HepG2 (cell line): ENCODE data around the gene ATP6V0A1. TPM values are rescaled to one million over a fixed set of nuclear protein-coding genes. Genes with fewer than 3 reads are reported as not detected.

Source experiments
- ATF7 ChIP-seq, 2 experiments: fragments of 450-650 bp in 1 of 2; sonication (generic) in 1 of 2; formaldehyde crosslinking in 1 of 2; IDR thresholded peaks; 2 replicates each; pipeline versions ENCODE4 v1.4.0 to v1.6.1; 2016 to 2020; ENCODE audit warnings: antibody characterized with exemption in 1 of 2, mild to moderate bottlenecking in 1 of 2, missing genetic modification reagents in 1 of 2
- DR1 ChIP-seq: sonication (generic); formaldehyde crosslinking; IDR thresholded peaks from 2 replicates; pipeline ENCODE4 v1.8.0; 2021; ENCODE audit warnings: mild to moderate bottlenecking, missing genetic modification reagents, inconsistent platforms
- E2F1 ChIP-seq: sonication (generic); formaldehyde crosslinking; IDR thresholded peaks from 2 replicates; pipeline ENCODE4 v1.5.0; 2020; ENCODE audit warnings: missing genetic modification reagents
- GFI1 ChIP-seq: sonication (generic); formaldehyde crosslinking; IDR thresholded peaks from 2 replicates; pipeline ENCODE4 v1.5.0; 2020; ENCODE audit warnings: missing genetic modification reagents, mild to moderate bottlenecking, borderline replicate concordance
- GMEB1 ChIP-seq: sonication (generic); formaldehyde crosslinking; IDR thresholded peaks from 2 replicates; pipeline ENCODE4 v1.5.1; 2020; ENCODE audit warnings: missing genetic modification reagents, mild to moderate bottlenecking, borderline replicate concordance
- HCFC1 ChIP-seq: fragments of 150-350 bp; IDR thresholded peaks from 2 replicates; pipeline ENCODE4 v1.6.1; 2014; ENCODE audit warnings: low read depth, low read length
- HDAC2 ChIP-seq: sonication (generic); formaldehyde crosslinking; IDR thresholded peaks from 2 replicates; pipeline ENCODE4 v1.4.0; 2020; ENCODE audit warnings: missing genetic modification reagents
- KDM2A ChIP-seq: sonication (generic); formaldehyde crosslinking; IDR thresholded peaks from 2 replicates; pipeline ENCODE4 v1.4.0; 2020; ENCODE audit warnings: low read depth, missing genetic modification reagents, borderline replicate concordance
- MAFG ChIP-seq: sonication (generic); formaldehyde crosslinking; IDR thresholded peaks from 2 replicates; pipeline ENCODE4 v1.5.1; 2020; ENCODE audit warnings: mild to moderate bottlenecking, missing genetic modification reagents
- NFKB2 ChIP-seq: sonication (generic); formaldehyde crosslinking; IDR thresholded peaks from 2 replicates; pipeline ENCODE4 v1.4.0; 2020; ENCODE audit warnings: missing genetic modification reagents, borderline replicate concordance
- RNF219 ChIP-seq: sonication (generic); formaldehyde crosslinking; IDR thresholded peaks from 2 replicates; pipeline ENCODE4 v1.5.0; 2020; ENCODE audit warnings: mild to moderate bottlenecking, missing genetic modification reagents
- RXRB ChIP-seq: IDR thresholded peaks from 2 replicates; pipeline ENCODE4 v1.6.1; 2016; ENCODE audit warnings: borderline replicate concordance, missing genetic modification reagents, missing compliant biosample characterization
- SRF ChIP-seq: IDR thresholded peaks from 2 replicates; pipeline ENCODE4 v1.6.1; 2011; ENCODE audit warnings: mild to moderate bottlenecking, low read depth, low read length, moderate library complexity
- ZBTB2 ChIP-seq: sonication (generic); formaldehyde crosslinking; IDR thresholded peaks from 2 replicates; pipeline ENCODE4 v1.8.0; 2022; ENCODE audit warnings: low read depth, missing genetic modification reagents
- ZMAT5 ChIP-seq: sonication (generic); formaldehyde crosslinking; IDR thresholded peaks from 2 replicates; pipeline ENCODE4 v1.5.0; 2020; ENCODE audit warnings: mild to moderate bottlenecking, low read depth, missing genetic modification reagents, borderline replicate concordance
- ZNF124 ChIP-seq: sonication (generic); formaldehyde crosslinking; IDR thresholded peaks from 2 replicates; pipeline ENCODE4 v1.4.0; 2020; ENCODE audit warnings: missing genetic modification reagents
- ZNF224 ChIP-seq: sonication (generic); formaldehyde crosslinking; IDR thresholded peaks from 2 replicates; pipeline ENCODE4 v1.5.0; 2020; ENCODE audit warnings: mild to moderate bottlenecking, missing genetic modification reagents
- ZNF441 ChIP-seq: sonication (generic); formaldehyde crosslinking; IDR thresholded peaks from 2 replicates; pipeline ENCODE4 v1.7.0; 2021; ENCODE audit warnings: missing genetic modification reagents, borderline replicate concordance
- ZNF546 ChIP-seq: sonication (generic); formaldehyde crosslinking; conservative IDR thresholded peaks from 2 replicates; pipeline ENCODE4 v1.8.1; 2023; ENCODE audit warnings: mild to moderate bottlenecking, missing genetic modification reagents
- ZNF562 ChIP-seq: sonication (generic); formaldehyde crosslinking; IDR thresholded peaks from 2 replicates; pipeline ENCODE4 v1.8.0; 2022; ENCODE audit warnings: missing genetic modification reagents, borderline replicate concordance
- ZNF674 ChIP-seq: sonication (generic); formaldehyde crosslinking; IDR thresholded peaks from 2 replicates; pipeline ENCODE4 v1.5.0; 2020; ENCODE audit warnings: low read depth, mild to moderate bottlenecking, missing genetic modification reagents
- ZNF678 ChIP-seq: sonication (generic); formaldehyde crosslinking; IDR thresholded peaks from 2 replicates; pipeline ENCODE4 v1.4.0; 2020; ENCODE audit warnings: mild to moderate bottlenecking, missing genetic modification reagents
- ZNF766 ChIP-seq: sonication (generic); formaldehyde crosslinking; IDR thresholded peaks from 2 replicates; pipeline ENCODE4 v1.5.0; 2020; ENCODE audit warnings: missing genetic modification reagents, borderline replicate concordance
- ZSCAN9 ChIP-seq: IDR thresholded peaks from 2 replicates; pipeline ENCODE4 v1.6.1; 2016; ENCODE audit warnings: borderline replicate concordance
- polyA plus RNA-seq, 8 experiments: library from polyadenylated mRNA; depleted of rRNA in 3 of 8; stranded (reverse) in 7 of 8; unstranded in 1 of 8; fragments of >200 nt; fragmentation: Illumina TruSeq in 4 of 8; extraction: Trizol in 4 of 8; gene quantifications; 2 replicates each; pipeline versions ENCODE4 v1.2.1 to v1.2.3, GENCODE V29; 2011 to 2016; ENCODE audit warnings: low read depth in 4 of 8, missing spikeins in 1 of 8, mixed read lengths in 1 of 8; ENCODE audit not compliant: insufficient read depth in 1 of 8
- total RNA-seq, 5 experiments: library from RNA; depleted of rRNA; stranded (reverse); fragments of >200 nt; fragmentation: Illumina TruSeq; extraction: Trizol; gene quantifications; 2 replicates each; pipeline ENCODE4 v1.2.3, GENCODE V29; 2016; ENCODE audit warnings: low read depth in 1 of 5

Gene ATP6V0A1
- total and polyA plus RNA-seq, 2 of the 13 experiments (the other 11 are each of a cell fraction or from before 2014, with no cell fraction given) = 27.9 to 54.1 TPM

- TF ChIP-seq GMEB1 (CRISPR knock-in tag) = peak; percentile 89
- TF ChIP-seq ZNF674 (CRISPR knock-in tag) = no peak; the same call in 1 of the 2 replicates
- TF ChIP-seq RNF219 = no peak
- peak; percentile 71 for TF ChIP-seq DR1 (CRISPR knock-in tag)
- TF ChIP-seq GFI1 (CRISPR knock-in tag) = no peak
- peak; percentile 86 for TF ChIP-seq HDAC2 (CRISPR knock-in tag)
- TF ChIP-seq ZNF224 (CRISPR knock-in tag) = peak; percentile 94
- 0 out of 2 replicates have a peak, but pooled peaks have one; percentile 24 for TF ChIP-seq ZNF546 (CRISPR knock-in tag)
- peak; percentile 97 for TF ChIP-seq KDM2A (CRISPR knock-in tag)
- TF ChIP-seq ZNF766 (CRISPR knock-in tag) = 0 out of 2 replicates have a peak, but pooled peaks have one; percentile 76
- no peak for TF ChIP-seq E2F1 (CRISPR knock-in tag)
- peak; percentile 74 for TF ChIP-seq HCFC1
- no peak for TF ChIP-seq ZNF441 (CRISPR knock-in tag)
- TF ChIP-seq SRF = peak; percentile 43; the same call in 1 of the 2 replicates
- TF ChIP-seq ZNF124 (CRISPR knock-in tag) = peak; percentile 61; the same call in 1 of the 2 replicates
- peak; percentile 87 for TF ChIP-seq RXRB (CRISPR knock-in tag)
- TF ChIP-seq ATF7 (IDR thresholded peaks at IDR 0.05) = no peak
- TF ChIP-seq ATF7 (CRISPR knock-in tag; IDR thresholded peaks at IDR 0.05) = no peak; the same call in 1 of the 2 replicates
- 0 out of 2 replicates have a peak, but pooled peaks have one; percentile 20 for TF ChIP-seq NFKB2 (CRISPR knock-in tag)
- TF ChIP-seq ZSCAN9 (CRISPR knock-in tag) = peak; percentile 60; the same call in 1 of the 2 replicates
- TF ChIP-seq ZBTB2 (CRISPR knock-in tag) = peak; percentile 91
- TF ChIP-seq MAFG = no peak
- TF ChIP-seq ZNF562 (CRISPR knock-in tag) = no peak
- TF ChIP-seq ZMAT5 (CRISPR knock-in tag) = no peak
- TF ChIP-seq ZNF678 = no peak
Observed at GRCh38 chr17:42561897-42562387, 103.3 kb downstream of the ATP6V0A1 start, which contains the start of gene COASY (continued).
